Aorta (tissue), 5 donors: ENCODE measurements around the gene RILPL1. TPM values are rescaled to one million over a fixed set of nuclear protein-coding genes. Genes with fewer than 3 reads are reported as not detected.
"Not testable (repeated sequence)": the region's sequence is repeated elsewhere in the genome, so short reads cannot be mapped to it uniquely, and the experiment has no call there.

Experiments used
- ATAC-seq: fragments of 200-7000 bp; cut with Tn5 transposase; one replicate; pipeline ENCODE4 v1.9.1; 2022; ENCODE audit warnings: moderate library complexity; ENCODE audit not compliant: low FRiP score
- DNase-seq, 2 donors: peaks; one replicate each; pipeline ENCODE4 v3.0.0-alpha.2; 2020
- H3K27ac ChIP-seq, 2 donors: one replicate each; pipeline ENCODE4 v1.5.1; 2013; ENCODE audit warnings: low read length in 2 of 2, mild to moderate bottlenecking in 2 of 2, moderate library complexity in 2 of 2, control low read depth in 1 of 2, inconsistent platforms in 1 of 2, low read depth in 1 of 2
- H3K27me3 ChIP-seq, 2 donors: one replicate each; pipeline ENCODE4 v1.6.1; 2013; ENCODE audit warnings: control low read depth in 1 of 2, low read length in 1 of 2, mild to moderate bottlenecking in 1 of 2, moderate library complexity in 1 of 2; ENCODE audit not compliant: insufficient read depth in 2 of 2, control insufficient read depth in 1 of 2
- H3K36me3 ChIP-seq, 2 donors: one replicate each; pipeline ENCODE4 v1.6.1; 2013; ENCODE audit warnings: control low read depth in 1 of 2, low read length in 1 of 2, mild to moderate bottlenecking in 1 of 2; ENCODE audit not compliant: insufficient read depth in 2 of 2, control insufficient read depth in 1 of 2
- H3K4me1 ChIP-seq, 2 donors: one replicate each; pipeline ENCODE4 v1.6.1; 2013; ENCODE audit warnings: low read length in 2 of 2, control low read depth in 1 of 2, mild to moderate bottlenecking in 1 of 2, moderate library complexity in 1 of 2; ENCODE audit not compliant: insufficient read depth in 2 of 2, control insufficient read depth in 1 of 2
- H3K4me3 ChIP-seq, 2 donors: one replicate each; pipeline ENCODE4 v1.5.1; 2013; ENCODE audit warnings: low read length in 2 of 2, control low read depth in 1 of 2, mild to moderate bottlenecking in 1 of 2
- H3K9me3 ChIP-seq: one replicate; pipeline ENCODE4 v1.6.1; 2013; ENCODE audit warnings: mild to moderate bottlenecking, low read length; ENCODE audit not compliant: control insufficient read depth
- WGBS, 2 donors: extraction: QIAGEN DNeasy Blood & Tissue Kit; methylation state at CpG; one replicate each; pipeline ENCODE4 v1.1.7; 2013; 5-methylcytosine and 5-hydroxymethylcytosine counted together
- intact Hi-C, 2 donors: fragments of 100-400 bp; cut with DNase I; formaldehyde crosslinking; loops; one replicate each; pipeline versions ENCODE4 v1.14.2 to v1.15.0; 2022
- polyA plus RNA-seq, 2 donors: library from polyadenylated mRNA; stranded (reverse); fragments of 200-250 nt; gene quantifications; one replicate each; pipeline ENCODE4 v1.2.3, GENCODE V29; 2013
- total RNA-seq, 2 donors: library from RNA; stranded (reverse); fragmentation: NEBNext Ultra II Directional; extraction: Animal tissue kit (Norgen Biotek cat#: 25700); gene quantifications; one replicate each; pipeline ENCODE4 v1.2.1, GENCODE V29; 2021
- donor health status: healthy with polysubstance abuse.
- donor health status: Bipolar disorder and iron deficiency.
- donor health status: DM: no; HTN: no; CAD: no.
- donor health status: DM: no; HTN: no; CAD: no.
- donor health status: DM: yes; HTN: yes; CAD: no.

RILPL1 gene
- total and polyA plus RNA-seq, 4 donors = 18.4 to 50.4 (median 31.0) TPM

DNA sequence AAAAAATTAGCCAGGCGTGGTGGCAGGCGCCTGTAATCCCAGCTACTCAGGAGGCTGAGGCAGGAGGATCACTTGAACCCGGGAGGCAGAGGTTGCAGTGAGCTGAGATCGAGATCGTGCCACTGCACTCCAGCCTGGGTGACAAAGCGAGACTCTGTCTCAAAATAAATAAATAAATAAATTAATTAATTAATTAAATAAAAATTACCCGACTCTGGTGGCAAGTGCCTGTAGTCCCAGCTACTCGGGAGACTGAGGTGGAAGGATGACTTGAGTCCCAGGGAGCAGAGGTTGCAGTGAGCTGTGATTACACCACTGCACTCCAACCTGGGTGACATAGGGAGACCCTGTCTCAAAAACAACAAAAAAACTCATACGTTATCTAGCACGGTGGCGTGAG is 2.4 kb upstream of the RILPL1 start:
- not testable (repeated sequence) for H3K9me3 ChIP-seq, H3K4me3 ChIP-seq, DNase-seq, H3K27me3 ChIP-seq, H3K27ac ChIP-seq, H3K4me1 ChIP-seq, H3K36me3 ChIP-seq, ATAC-seq
- intact Hi-C loops = loop anchor here in 1 of 2 donors (1.0 kb wide), 1 partner anchor 101 kb away; no protein-coding TSS in a partner anchor
- WGBS, 2 donors = 78 to 84% methylated on average over 10 to 11 of the region's 11 CpGs

DNA sequence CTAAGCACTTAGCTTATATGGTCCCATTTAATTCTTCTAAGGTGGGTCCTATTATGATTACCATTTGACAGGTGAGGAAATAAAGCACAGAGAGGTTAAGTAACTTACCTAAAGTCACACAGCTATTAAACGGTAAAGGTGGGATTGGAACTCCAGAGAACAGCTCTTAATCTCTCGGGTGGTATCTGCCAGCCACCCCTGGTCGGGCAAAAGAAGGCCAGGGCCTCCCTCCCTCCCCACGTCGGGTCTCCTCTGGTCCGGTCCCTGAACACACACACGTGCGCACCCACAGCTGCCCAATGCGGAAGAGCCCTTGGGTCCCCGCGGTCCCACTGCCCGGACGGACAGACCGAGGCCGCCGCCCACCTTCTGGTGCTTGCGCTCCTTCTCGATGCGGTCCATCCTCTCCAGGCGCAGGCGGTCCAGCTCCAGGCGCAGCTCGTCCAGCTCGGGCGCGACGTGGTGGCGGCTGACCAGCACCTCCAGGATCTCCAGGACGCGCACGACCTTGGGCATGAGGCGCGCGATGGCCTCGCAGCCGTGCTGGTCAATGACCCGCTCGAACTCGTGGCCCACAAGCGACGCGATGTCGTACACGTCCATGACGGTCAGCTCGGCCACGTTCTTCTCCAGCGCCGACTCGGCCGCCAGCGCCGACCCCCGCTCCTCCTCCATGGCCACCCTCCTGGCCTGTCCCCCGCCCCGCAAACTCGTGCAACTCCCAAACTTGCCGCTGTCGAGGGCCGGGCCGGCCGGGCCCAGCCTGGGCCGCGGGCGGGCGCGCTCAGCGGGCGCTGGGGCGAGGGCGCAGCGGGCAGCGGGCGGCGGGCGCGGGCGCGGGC is 490 bp downstream of the RILPL1 start:
- peak; percentile 71 to 87 for DNase-seq
- Histone ChIP-seq H3K9me3 (no peaks in the 10 kb centered on the region), H3K27me3 (no peaks in the 10 kb centered on the region), H3K27ac (peak overlapping the region; percentile 26 to 90), H3K4me3 (peak overlapping the region; percentile 85 to 91), H3K36me3 (no peaks in the 10 kb centered on the region), H3K4me1 (peaks cover 4 to 5% of the 10 kb centered on the region in 2 donors)
- peak; percentile 54 for ATAC-seq
- intact Hi-C loops = loop anchor here (5.0 kb wide), 2 partner anchors 49 to 141 kb away; partner anchors contain the start of gene TMED2 (in 2 of the 2)
- WGBS, 2 donors = 1% methylated on average over 62 to 79 of the region's 79 CpGs

DNA sequence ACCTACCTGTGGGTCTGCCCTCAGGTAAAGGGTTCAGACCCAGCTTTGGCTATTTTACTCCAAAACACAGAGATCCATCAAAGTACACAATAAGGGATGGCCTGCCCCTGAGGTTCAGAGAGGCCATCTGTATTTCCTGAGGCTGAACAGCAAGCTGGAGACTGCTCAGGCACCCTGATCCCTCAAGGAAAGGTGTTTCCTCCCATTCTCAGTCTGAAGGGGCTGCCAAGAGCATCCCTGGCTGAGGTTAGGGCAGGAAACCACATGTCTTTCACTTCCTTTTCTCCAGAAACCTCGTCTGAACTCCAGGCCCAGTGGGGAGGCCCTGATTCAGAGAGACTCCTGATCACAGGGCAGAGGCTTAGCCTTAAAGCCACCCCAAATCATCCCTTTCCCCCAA is 1.5 kb downstream of the RILPL1 start:
- H3K27me3 ChIP-seq = no peaks in the 10 kb centered on the region
- intact Hi-C loops = loop anchor here (5.0 kb wide), 2 partner anchors 50 to 140 kb away; partner anchors contain the start of gene TMED2 (in 2 of the 2)
- no peak for ATAC-seq
- H3K9me3 ChIP-seq = no peaks in the 10 kb centered on the region
- H3K36me3 ChIP-seq = no peaks in the 10 kb centered on the region
- H3K4me3 ChIP-seq = peak overlapping the region; percentile 25 to 85
- 0% methylated on average over 1 of the region's 1 CpG for WGBS, 2 donors
- H3K27ac ChIP-seq = peak overlapping the region; percentile 8 to 51
- DNase-seq = peak in 1 of 2 donors; percentile 60
- H3K4me1 ChIP-seq = peaks cover 4 to 5% of the 10 kb centered on the region in 2 donors

DNA sequence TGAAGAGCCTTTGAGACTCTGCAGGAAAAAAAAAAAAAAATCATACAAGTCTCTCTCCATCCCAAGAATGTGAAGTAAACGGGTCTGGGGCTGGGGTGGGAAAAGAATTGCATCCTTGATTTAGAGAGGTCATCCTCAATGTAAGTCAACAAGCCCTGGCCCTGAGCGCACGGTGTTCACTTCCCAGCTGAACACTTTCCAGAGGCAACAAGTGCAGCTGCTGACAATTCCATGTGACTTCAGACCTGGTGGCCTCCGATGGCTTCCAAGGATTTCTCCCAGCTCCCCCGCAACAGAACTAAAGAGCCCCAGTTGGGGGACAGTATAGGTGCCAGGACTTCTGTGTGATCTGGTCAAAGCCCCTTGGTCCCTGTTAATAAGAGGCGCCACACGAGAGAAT is 2.4 kb downstream of the RILPL1 start:
- H3K4me1 ChIP-seq = peaks cover 4 to 5% of the 10 kb centered on the region in 2 donors
- no peak for ATAC-seq
- no peaks in the 10 kb centered on the region for H3K9me3 ChIP-seq
- intact Hi-C loops = loop anchor here (5.0 kb wide), 2 partner anchors 51 to 139 kb away; partner anchors contain the start of gene TMED2 (in 2 of the 2)
- H3K36me3 ChIP-seq = no peaks in the 10 kb centered on the region
- DNase-seq = no peak
- peak overlapping the region; percentile 2 to 28 for H3K4me3 ChIP-seq
- WGBS, 2 donors = 15 to 18% methylated on average over 7 of the region's 7 CpGs
- peak overlapping the region in 1 of 2 donors; percentile 34 for H3K27ac ChIP-seq
- H3K27me3 ChIP-seq = no peaks in the 10 kb centered on the region

DNA sequence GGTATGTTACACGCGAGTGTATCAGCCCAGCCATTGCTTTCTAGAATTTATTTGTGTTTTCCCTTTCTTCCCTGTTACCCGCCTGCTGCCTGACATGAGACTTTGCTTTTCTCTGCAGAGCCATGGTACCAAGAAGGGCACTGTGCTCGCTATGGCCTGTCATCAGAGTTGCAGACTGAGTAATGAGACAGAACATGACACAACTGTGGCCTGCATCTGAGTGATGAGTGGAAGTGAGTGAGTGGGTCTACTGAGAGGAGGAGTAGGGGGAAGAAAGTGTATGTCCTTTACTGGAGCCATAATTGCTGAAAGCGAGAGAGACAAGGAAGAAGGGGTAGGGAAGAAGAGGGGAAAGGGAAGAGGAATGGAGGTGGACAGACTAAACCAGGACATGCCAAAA is 2.9 kb downstream of the RILPL1 start:
- Histone ChIP-seq H3K9me3 (no peaks in the 10 kb centered on the region), H3K36me3 (no peaks in the 10 kb centered on the region), H3K4me3 (peak overlapping the region in 1 of 2 donors; percentile 28), H3K27me3 (no peaks in the 10 kb centered on the region), H3K27ac (peak overlapping the region in 1 of 2 donors; percentile 33), H3K4me1 (peaks cover 4 to 5% of the 10 kb centered on the region in 2 donors)
- 61% methylated on average over 5 of the region's 5 CpGs for WGBS, 2 donors
- intact Hi-C loops = loop anchor here (5.0 kb wide), 2 partner anchors 52 to 138 kb away; partner anchors contain the start of gene TMED2 (in 2 of the 2)
- DNase-seq (no peak), ATAC-seq (no peak)

DNA sequence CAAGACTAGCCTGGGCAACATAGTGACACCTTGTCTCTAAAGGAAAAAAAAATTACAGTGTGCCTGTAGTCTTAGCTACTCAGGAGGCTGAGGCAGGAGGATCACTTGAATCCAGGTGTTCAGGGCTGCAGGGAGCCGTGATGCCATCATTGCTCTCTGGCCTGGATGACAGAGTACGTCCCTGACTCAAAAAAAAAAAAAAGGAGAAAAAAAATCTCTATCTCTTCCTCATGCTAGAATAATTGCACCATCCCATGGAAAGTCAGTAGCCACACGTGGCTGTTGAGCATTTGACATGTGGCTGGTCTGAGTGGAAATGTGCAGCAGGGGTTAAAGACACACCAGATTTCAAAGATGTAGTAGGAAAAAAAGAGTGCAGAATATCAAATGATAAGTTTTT is 3.8 kb downstream of the RILPL1 start:
- Histone ChIP-seq H3K27ac (no peak overlapping the region), H3K4me3 (no peak overlapping the region), H3K27me3 (no peaks in the 10 kb centered on the region), H3K36me3 (no peaks in the 10 kb centered on the region), H3K9me3 (no peaks in the 10 kb centered on the region), H3K4me1 (peaks cover 4 to 5% of the 10 kb centered on the region in 2 donors)
- no peak for DNase-seq
- no peak for ATAC-seq
- intact Hi-C loops = loop anchor here (5.0 kb wide), 2 partner anchors 53 to 137 kb away; partner anchors contain the start of gene TMED2 (in 2 of the 2)
- 62% methylated on average over 3 of the region's 3 CpGs for WGBS, 2 donors

DNA sequence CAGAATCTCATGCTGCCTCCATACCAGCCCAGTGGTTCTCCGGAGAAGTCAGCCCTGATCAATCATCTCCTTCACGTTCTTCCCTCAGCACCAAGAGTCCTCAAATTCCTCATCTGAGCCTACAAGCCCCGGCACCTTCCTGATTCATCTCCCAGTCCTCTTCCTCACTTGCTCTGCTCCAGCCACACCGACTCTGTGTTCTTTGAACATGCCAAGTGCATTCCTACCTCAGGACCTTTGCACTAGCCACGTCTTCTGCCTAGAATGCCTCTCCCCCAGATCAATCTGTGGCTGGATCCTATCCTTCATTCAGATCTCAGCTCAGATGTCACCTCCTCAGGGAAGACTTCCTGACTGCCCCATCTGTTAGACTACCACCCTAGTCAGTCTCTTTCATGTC is 4.7 kb downstream of the RILPL1 start:
- H3K9me3 ChIP-seq = no peaks in the 10 kb centered on the region
- no peaks in the 10 kb centered on the region for H3K27me3 ChIP-seq
- 94 to 97% methylated on average over 5 of the region's 5 CpGs for WGBS, 2 donors
- DNase-seq (no peak), ATAC-seq (no peak)
- peaks cover 4 to 5% of the 10 kb centered on the region in 2 donors for H3K4me1 ChIP-seq
- H3K4me3 ChIP-seq = no peak overlapping the region
- H3K36me3 ChIP-seq = no peaks in the 10 kb centered on the region
- no peak overlapping the region for H3K27ac ChIP-seq
- intact Hi-C loops = no loop called here

DNA sequence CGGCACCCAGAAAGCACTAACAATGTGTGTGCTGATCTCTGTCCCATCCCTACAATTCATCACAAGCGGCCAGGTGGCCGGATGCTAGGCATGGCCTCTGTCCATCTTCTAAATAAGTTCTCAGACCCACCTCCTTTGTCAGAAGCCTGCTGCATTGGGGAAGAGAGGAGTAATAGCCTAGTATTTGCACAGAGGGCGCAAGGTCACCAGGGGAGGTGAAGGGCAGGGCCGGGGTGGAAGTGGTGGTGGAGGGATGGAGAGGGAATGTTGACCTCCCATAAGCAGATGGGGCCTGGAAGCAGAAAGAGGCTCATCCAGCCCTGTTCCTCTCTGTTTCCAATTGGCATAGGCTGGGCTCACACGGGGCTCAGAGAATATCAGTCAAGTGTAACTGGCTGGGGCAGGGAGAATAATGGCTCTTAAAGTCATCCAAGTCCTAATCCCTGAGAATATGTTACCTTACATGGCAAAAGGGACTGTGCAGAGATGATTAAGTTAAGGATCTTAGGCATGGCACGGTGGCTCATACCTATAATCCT is 6.9 kb downstream of the RILPL1 start:
- H3K27me3 ChIP-seq = no peaks in the 10 kb centered on the region
- H3K27ac ChIP-seq = no peak overlapping the region
- 60 to 67% methylated on average over 7 of the region's 7 CpGs for WGBS, 2 donors
- DNase-seq = no peak
- intact Hi-C loops = no loop called here
- peaks cover under 1 to 5% of the 10 kb centered on the region in 2 donors for H3K4me1 ChIP-seq
- no peaks in the 10 kb centered on the region for H3K9me3 ChIP-seq
- peaks cover 0 to 4% of the 10 kb centered on the region in 2 donors for H3K36me3 ChIP-seq
- no peak for ATAC-seq
- H3K4me3 ChIP-seq = no peak overlapping the region
